OCI-LY3 (cell line): ENCODE results near the gene ULBP1.

Source experiments
- EZH2phosphoT487 ChIP-seq: fragments of 200-600 bp; shearing (Covaris generic); IDR thresholded peaks from 2 replicates; pipeline ENCODE4 v1.6.1; 2018; ENCODE audit warnings: antibody characterized with exemption, mixed run types, low read depth
- TF ChIP-seq, protein P1 (sequence below): fragments of 200-600, 300-600 bp; sonication (generic); IDR thresholded peaks from 2 replicates; pipeline ENCODE4 v1.5.1; 2014; ENCODE audit warnings: antibody characterized with exemption, low read length, low read depth

GRCh38 chr6:149924933-149925252 is 38.9 kb upstream of the ULBP1 start:
- TF ChIP-seq, protein P1, sequence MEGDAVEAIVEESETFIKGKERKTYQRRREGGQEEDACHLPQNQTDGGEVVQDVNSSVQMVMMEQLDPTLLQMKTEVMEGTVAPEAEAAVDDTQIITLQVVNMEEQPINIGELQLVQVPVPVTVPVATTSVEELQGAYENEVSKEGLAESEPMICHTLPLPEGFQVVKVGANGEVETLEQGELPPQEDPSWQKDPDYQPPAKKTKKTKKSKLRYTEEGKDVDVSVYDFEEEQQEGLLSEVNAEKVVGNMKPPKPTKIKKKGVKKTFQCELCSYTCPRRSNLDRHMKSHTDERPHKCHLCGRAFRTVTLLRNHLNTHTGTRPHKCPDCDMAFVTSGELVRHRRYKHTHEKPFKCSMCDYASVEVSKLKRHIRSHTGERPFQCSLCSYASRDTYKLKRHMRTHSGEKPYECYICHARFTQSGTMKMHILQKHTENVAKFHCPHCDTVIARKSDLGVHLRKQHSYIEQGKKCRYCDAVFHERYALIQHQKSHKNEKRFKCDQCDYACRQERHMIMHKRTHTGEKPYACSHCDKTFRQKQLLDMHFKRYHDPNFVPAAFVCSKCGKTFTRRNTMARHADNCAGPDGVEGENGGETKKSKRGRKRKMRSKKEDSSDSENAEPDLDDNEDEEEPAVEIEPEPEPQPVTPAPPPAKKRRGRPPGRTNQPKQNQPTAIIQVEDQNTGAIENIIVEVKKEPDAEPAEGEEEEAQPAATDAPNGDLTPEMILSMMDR = no peak
- no peak for TF ChIP-seq EZH2phosphoT487
